AG04449 (cell line): ENCODE measurements around the gene ADM2.

Experiments
- CTCF ChIA-PET: fragments of 350-600 bp; formaldehyde crosslinking; extraction: SDS; loops from one replicate; lab custom pipeline; 2021; ENCODE audit warnings: antibody characterized with exemption; lab: Yijun Ruan, JAX
- POLR2A ChIA-PET: fragments of 400-600, 350-600 bp; formaldehyde crosslinking; extraction: SDS; loops from one replicate; lab custom pipeline; 2020; ENCODE audit warnings: antibody characterized with exemption, inconsistent platforms; lab: Yijun Ruan, JAX
- DNase-seq: peaks from one replicate; pipeline ENCODE4 v3.0.0-alpha.2; 2010; ENCODE audit warnings: low read depth, low spot score
- H3K4me3 ChIP-seq: 2 replicates; pipeline ENCODE4 v1.5.1; 2011; ENCODE audit warnings: low read depth, mild to moderate bottlenecking, control low read depth, low read length
- TF ChIP-seq, protein P1 (sequence below): IDR thresholded peaks from one replicate; pipeline ENCODE4 v1.5.1; 2011; ENCODE audit warnings: mild to moderate bottlenecking, moderate library complexity, low read length, control low read depth, inconsistent platforms; ENCODE audit not compliant: insufficient read depth; ENCODE audit errors: missing control alignments

The ADM2 gene

DNA sequence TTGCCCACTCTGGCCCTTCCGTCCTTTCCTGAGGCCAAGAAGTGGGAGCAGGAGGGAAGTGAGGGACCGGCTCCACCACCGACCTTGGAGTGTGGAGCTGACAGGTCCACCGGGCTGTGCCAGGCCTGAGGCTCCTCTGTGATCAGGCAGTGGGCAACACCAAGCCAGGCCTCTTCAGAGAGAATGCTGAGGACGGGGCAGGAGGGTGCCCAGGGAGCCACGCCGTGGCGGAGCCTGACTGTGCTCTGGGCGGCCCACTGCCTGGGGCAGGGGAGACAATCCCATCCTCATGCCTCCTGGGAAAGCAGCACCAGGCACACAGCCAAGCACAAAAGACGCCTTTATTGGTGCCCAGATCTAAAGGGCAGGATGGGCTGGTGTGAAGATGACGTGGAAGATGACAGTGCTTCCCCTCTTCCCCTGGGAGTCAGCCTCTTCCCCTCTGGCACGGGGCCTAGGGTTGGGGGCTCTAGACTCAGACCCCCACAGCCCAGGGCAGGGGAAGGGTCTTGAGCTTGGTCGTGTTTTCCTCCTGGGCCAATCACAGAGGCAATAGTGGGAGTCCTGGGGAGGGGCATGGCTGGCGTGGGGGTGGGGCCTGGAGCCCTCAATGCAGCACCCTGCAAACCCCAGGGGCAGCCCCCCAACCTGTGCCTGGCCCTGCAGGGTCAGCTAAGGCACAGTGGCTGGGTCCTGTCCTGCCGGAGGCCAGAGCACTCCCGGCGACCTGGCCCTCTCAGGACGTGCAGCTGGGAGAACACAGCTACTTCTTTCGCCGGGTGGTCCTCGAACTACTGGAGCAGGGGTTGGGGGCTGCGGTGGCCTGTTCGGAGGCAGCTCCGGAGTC, 21.5 kb downstream of the ADM2 start:
- POLR2A ChIA-PET = interaction anchor here (0.6 kb wide), 1 partner anchor 117 kb away, joined by 4 read pairs; no protein-coding TSS in a partner anchor
- TF ChIP-seq, protein P1, sequence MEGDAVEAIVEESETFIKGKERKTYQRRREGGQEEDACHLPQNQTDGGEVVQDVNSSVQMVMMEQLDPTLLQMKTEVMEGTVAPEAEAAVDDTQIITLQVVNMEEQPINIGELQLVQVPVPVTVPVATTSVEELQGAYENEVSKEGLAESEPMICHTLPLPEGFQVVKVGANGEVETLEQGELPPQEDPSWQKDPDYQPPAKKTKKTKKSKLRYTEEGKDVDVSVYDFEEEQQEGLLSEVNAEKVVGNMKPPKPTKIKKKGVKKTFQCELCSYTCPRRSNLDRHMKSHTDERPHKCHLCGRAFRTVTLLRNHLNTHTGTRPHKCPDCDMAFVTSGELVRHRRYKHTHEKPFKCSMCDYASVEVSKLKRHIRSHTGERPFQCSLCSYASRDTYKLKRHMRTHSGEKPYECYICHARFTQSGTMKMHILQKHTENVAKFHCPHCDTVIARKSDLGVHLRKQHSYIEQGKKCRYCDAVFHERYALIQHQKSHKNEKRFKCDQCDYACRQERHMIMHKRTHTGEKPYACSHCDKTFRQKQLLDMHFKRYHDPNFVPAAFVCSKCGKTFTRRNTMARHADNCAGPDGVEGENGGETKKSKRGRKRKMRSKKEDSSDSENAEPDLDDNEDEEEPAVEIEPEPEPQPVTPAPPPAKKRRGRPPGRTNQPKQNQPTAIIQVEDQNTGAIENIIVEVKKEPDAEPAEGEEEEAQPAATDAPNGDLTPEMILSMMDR = no peak
- DNase-seq = no peak
- CTCF ChIA-PET = interaction anchor here (1.1 to 1.6 kb wide), 2 partner anchors 10 to 16 kb away, joined by 3 to 5 read pairs; no protein-coding TSS in a partner anchor
- no peak overlapping the region for H3K4me3 ChIP-seq

DNA sequence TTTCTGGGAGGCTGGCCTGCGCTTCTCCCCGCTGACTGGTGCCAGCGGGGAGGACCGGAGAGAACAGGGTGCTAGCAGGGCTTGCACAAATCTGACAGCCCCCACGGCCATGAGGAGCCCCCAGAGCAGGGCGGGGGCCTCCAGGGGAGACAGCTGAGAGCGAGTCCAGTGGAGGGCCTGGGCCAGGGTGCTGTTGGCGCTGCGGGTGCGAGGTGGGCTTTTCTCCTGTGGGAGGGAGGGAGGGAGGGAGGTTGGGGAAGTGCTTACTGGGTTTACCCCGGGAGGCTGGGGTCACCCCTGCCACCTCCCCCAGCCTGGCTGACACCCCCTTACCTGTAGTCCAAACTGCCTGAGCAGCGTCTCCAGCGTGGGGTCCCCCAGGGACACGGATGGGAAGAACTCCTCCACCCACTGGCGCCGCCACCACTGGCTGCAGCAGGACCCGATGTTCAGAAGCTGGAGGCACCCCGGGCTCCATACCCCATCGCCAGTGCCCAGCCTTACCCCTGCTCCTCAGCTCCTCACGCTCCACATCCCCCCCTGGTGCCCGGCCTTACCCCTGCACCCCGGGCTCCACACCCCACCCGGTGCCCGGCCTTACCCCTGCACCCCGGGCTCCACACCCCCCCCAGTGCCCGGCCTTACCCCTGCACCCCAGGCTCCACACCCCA, 22.3 kb downstream of the ADM2 start:
- POLR2A ChIA-PET = no interaction called here
- CTCF ChIA-PET = interaction anchor here (1.1 to 1.6 kb wide), 2 partner anchors 10 to 15 kb away, joined by 3 to 5 read pairs; no protein-coding TSS in a partner anchor
- TF ChIP-seq, protein P1 = peak; percentile 14
- no peak overlapping the region for H3K4me3 ChIP-seq
- DNase-seq = no peak

DNA sequence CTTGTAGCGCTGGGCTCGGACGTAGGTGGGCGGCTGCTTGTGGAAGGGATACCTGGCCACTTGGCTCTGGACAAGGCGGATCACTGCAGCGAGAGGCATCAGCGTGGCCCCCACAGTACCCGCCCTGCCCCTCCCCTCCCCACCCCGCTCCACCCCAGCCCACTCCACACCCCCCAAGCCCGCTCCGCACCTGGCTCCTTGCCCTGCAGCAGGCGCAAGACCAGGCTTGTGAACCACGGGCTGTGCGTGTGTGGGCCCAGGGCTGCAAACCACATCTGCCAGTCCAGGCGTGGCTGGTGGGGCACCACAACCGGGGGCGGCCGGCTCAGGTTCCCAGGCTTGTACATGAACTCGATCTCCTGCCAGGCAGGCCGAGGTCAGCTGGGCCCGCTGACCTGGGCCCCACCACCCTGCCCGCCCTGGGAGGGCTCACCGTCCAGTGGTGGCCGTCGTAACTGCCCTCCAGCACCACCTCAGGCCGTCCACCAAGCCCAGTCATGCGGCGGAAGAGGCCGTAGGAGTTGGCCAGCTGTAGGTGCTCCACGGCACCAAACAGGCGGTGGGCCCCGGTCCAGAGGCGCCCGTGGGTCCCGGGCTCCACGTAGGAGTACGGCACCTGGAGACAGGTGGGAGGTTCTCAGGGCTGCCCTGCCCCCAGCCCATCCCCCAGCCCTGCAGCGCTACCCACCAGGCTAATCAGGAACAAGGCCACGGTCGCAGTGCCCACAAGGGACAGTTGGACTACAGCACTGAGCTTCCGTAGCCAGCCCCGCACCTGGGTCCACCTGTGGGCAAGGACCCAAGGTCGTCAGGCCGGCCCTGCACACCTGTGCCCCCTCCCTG, 23.2 kb downstream of the ADM2 start:
- ChIA-PET POLR2A (no interaction called here), CTCF (interaction anchor here (1.3 kb wide), 1 partner anchor 21 kb away, joined by 3 read pairs; no protein-coding TSS in a partner anchor)
- H3K4me3 ChIP-seq = no peak overlapping the region
- TF ChIP-seq, protein P1 = no peak
- no peak for DNase-seq

DNA sequence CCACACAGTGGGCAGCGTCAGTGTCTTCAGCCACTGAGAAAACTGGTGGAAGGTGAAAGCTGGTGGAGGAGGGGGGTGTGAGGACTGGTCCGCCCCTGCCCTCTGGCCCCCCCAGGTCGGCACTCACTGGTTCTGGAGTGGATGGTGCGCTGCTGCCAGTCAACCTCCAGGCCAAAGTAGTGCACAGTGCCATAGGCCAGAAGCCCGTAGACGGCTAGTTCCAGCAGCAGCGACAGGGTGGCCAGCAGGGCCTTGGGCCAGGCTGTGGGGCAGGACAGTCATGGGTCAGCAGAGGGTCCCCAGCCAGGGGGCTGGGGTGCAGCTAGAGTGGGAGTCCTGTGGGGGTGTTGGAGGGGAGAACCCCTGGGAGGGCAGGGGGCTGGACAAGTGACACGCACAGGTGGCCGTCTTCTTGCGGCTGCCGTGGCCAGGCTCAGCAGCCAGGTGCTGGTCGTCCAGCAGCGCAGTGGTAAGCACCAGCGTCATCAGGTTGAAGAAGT, 24.0 kb downstream of the ADM2 start:
- DNase-seq = no peak
- POLR2A ChIA-PET = interaction anchor here (0.7 kb wide), 1 partner anchor 264 kb away, joined by 3 read pairs; no protein-coding TSS in a partner anchor
- H3K4me3 ChIP-seq = no peak overlapping the region
- TF ChIP-seq, protein P1 = no peak
- CTCF ChIA-PET = interaction anchor here (1.3 kb wide), 1 partner anchor 22 kb away, joined by 3 read pairs; no protein-coding TSS in a partner anchor

DNA sequence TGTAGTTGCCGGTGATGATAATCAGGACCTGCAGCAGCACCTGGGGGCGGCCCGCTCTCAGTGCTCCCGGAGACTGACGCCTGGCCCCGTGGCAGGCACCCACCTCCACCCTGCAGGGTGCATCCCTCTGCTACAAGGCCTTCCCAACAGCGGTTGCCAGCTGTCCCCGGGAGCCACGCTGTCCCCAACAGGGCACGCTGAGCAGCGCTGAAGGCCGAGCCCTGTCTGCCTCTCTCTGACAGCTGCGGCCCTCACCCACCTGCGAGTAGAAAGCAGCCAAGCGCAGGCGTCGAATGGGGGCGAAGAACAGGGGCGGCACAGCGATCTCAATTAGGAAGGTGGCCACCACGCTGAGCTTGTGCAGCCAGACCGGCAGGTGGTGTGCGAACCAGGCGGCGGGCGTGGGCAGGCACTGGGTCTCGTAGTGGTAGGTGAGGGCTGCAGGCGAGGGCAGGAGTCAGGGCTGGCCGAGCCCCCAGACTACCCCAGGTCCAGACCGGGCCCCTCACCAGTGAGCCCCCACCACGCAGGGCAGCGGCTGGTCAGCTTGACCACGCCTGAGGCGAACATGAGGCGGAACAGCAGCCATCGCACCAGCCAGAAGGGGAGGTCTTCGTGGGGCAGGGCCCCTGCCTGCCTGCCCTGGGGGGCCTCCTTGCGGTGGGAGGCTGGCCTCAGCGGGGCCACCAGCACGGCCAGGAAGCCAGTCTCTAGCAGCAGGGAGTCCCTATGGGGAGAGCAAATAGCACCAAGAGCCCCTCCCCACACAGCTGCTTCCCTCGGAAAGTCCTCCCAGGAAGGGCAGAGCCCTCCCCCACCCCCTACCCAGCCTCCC, 24.6 kb downstream of the ADM2 start:
- TF ChIP-seq, protein P1 = no peak
- DNase-seq = no peak
- ChIA-PET POLR2A (interaction anchor here (0.7 kb wide), 2 partner anchors 9 to 265 kb away, joined by 3 read pairs; no protein-coding TSS in a partner anchor), CTCF (interaction anchor here (1.0 to 1.3 kb wide), 3 partner anchors 8 to 22 kb away, joined by 3 to 5 read pairs (median 3); partner anchors contain the start of gene SCO2)
- H3K4me3 ChIP-seq = peak overlapping the region; percentile 96
